Stimulated activated CD8-positive, alpha-beta memory T cell treated with anti-CD3 and anti-CD28 coated beads, Interleukin-12 subunit alpha, Interleukin-12 subunit beta, amount 100 ng/mL, for 1 hour (primary cell): Measurements from ENCODE around the gene APLF.
A peak's percentile ranks its signal among the peaks of the same experiment; 100 is the strongest.

Experiments
- DNase-seq: peaks from one replicate; pipeline ENCODE4 v3.0.0-alpha.2; 2020; ENCODE audit warnings: low read depth

APLF gene

GRCh38 chr2:68467077-68467960 lies at the start of gene APLF, which contains the start of gene FBXO48:
APLF (plus strand) TSS chr2:68467585; CDS start chr2:68467732, 147 bp downstream.
FBXO48 (minus strand) TSS chr2:68467294; CDS start chr2:68465145, 2,149 bp downstream.
- peak; percentile 98 for DNase-seq

- no peak for DNase-seq
Observed at GRCh38 chr2:68417926-68418325, 49.5 kb upstream of the APLF start.

- DNase-seq, result no peak
Observed at GRCh38 chr2:68418419-68418818, 49.0 kb upstream of the APLF start.

GRCh38 chr2:68418855-68419254 lies 48.5 kb upstream of the APLF start:
- DNase-seq, result no peak

GRCh38 chr2:68420254-68420910 lies 47.0 kb upstream of the APLF start:
- no peak for DNase-seq

- DNase-seq, result no peak
Observed at GRCh38 chr2:68423966-68424650, 43.3 kb upstream of the APLF start.

GRCh38 chr2:68425503-68425902 lies 41.9 kb upstream of the APLF start:
- DNase-seq, result no peak

- no peak for DNase-seq
Observed at GRCh38 chr2:68426446-68426845, 40.9 kb upstream of the APLF start.

- no peak for DNase-seq
Observed at GRCh38 chr2:68426848-68427579, 40.4 kb upstream of the APLF start.

- no peak for DNase-seq
Observed at GRCh38 chr2:68428126-68428525, 39.3 kb upstream of the APLF start.

GRCh38 chr2:68428746-68429145 lies 38.6 kb upstream of the APLF start:
- no peak for DNase-seq

- no peak for DNase-seq
Observed at GRCh38 chr2:68429311-68429826, 38.0 kb upstream of the APLF start.

- DNase-seq, result no peak
Observed at GRCh38 chr2:68431316-68431972, 35.9 kb upstream of the APLF start.

GRCh38 chr2:68432696-68433658 lies 34.4 kb upstream of the APLF start:
- DNase-seq, result no peak

GRCh38 chr2:68434981-68435380 lies 32.4 kb upstream of the APLF start:
- DNase-seq, result no peak

- no peak for DNase-seq
Observed at GRCh38 chr2:68435615-68436014, 31.8 kb upstream of the APLF start.

GRCh38 chr2:68436270-68436669 lies 31.1 kb upstream of the APLF start:
- no peak for DNase-seq

- no peak for DNase-seq
Observed at GRCh38 chr2:68438455-68439303, 28.7 kb upstream of the APLF start.
